HFFc6 (cell line): ENCODE data around the gene S1PR3. TPM values are rescaled to one million over a fixed set of nuclear protein-coding genes. Genes with fewer than 3 reads are reported as not detected.
"Not testable (repeated sequence)": the region's sequence is repeated elsewhere in the genome, so short reads cannot be mapped to it uniquely, and the experiment has no call there.

Experiments
- DNase-seq: peaks from one replicate; pipeline ENCODE4 v3.0.0-alpha.2; 2018
- H3K27ac Mint-ChIP-seq: 2 replicates; pipeline ENCODE4 v1.8.0; 2020; ENCODE audit warnings: mild to moderate bottlenecking, mixed read lengths
- H3K27me3 Mint-ChIP-seq: 2 replicates; pipeline ENCODE4 v1.8.0; 2021; ENCODE audit warnings: mild to moderate bottlenecking, moderate library complexity, mixed read lengths; ENCODE audit not compliant: insufficient read depth
- H3K36me3 Mint-ChIP-seq: 2 replicates; pipeline ENCODE4 v1.8.0; 2021; ENCODE audit warnings: low read depth, mixed read lengths
- H3K4me1 Mint-ChIP-seq: 2 replicates; pipeline ENCODE4 v1.8.0; 2020; ENCODE audit warnings: low read depth, mixed read lengths
- H3K4me3 Mint-ChIP-seq: 2 replicates; pipeline ENCODE4 v1.8.0; 2020; ENCODE audit warnings: mild to moderate bottlenecking, moderate library complexity, mixed read lengths
- H3K9me3 Mint-ChIP-seq: 2 replicates; pipeline ENCODE4 v1.8.0; 2020; ENCODE audit warnings: mild to moderate bottlenecking, mixed read lengths
- long read RNA-seq: library from polyadenylated mRNA; unstranded; transcript quantifications from one replicate; pipeline ENCODE4 v2.0.0, GENCODE V29; 2019
- total RNA-seq, 6 experiments: library from RNA; stranded (reverse); fragmentation: NEBNext Ultra II Directional; extraction: Animal tissue kit (Norgen Biotek cat#: 25700); gene quantifications; 2 replicates in 1 of 6; 3 replicates in 5 of 6; pipeline ENCODE4 v1.2.3, GENCODE V29; 2021
- TF ChIP-seq, protein P1 (sequence below): fragments of 200-600 bp; sonication (generic); IDR thresholded peaks from 2 replicates; pipeline ENCODE4 v1.5.0; 2021; ENCODE audit warnings: antibody characterized with exemption, mild to moderate bottlenecking

S1PR3 gene
- 10 to 100 TPM; 15.1 to 27.7 (median 23.9) TPM for total RNA-seq
- long read RNA-seq, full-length matches to known transcripts = 10 of 10 reads
- long read RNA-seq, partial matches to known transcripts = 0 of 10 reads
- long read RNA-seq, other reads (novel, unspliced or antisense) = 0 of 10 reads

DNA sequence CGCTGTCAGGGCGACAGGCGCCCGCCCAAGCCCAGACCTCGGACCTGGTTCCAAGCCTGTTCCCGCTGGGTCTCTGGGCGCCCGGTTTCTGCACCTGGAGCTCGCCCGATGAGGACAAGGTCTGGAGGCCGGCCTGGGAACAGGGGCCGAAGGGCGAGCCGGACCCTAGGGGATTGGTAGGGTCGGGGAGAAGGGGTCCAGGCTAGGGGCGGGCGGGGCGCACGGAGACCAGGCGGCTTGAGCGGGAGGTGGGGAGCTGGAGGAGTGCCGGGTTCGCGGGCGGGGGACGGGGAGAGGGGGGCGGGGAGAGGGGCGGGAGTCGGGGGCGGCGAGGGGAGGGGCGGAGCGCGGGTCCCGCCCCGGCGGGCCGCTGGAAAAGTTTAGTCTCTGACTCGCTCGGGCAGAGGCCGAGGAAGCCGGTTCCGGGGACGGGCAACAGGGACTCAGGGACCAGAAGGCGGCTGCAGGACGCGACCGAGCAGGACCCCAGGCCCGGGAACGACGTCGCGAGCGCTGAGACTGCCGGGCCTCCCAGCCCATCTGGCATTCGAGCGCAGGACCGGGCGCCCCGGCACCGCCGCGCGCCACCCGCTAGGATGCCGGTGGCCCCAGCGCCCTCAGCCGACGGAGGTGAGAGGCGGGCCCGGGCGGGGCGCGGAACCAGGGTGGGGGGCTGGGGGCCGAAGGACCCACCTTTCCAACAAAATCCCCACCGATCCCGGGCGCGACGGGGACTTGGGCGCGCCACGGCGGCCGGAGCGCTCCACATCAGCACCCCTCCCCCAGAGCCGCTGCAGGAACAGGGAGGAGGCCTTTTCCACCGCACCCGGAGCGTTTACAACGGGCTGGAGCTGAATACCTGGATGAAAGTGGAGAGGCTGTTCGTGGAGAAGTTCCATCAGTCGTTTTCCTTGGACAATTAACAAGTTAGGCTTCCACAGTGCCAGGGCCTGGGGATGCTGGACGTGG, at the start of gene S1PR3:
Gene S1PR3 (plus strand): TSS at position 403 of the 969 bp plus-strand sequence. CDS start 9,733 bp downstream, outside the sequence.
- no peak for DNase-seq
- no peaks in the 10 kb centered on the region for H3K9me3 Mint-ChIP-seq
- H3K27me3 Mint-ChIP-seq = no peaks in the 10 kb centered on the region; the same call in 1 of the 2 replicates
- no peaks in the 10 kb centered on the region for H3K36me3 Mint-ChIP-seq
- TF ChIP-seq, protein P1, sequence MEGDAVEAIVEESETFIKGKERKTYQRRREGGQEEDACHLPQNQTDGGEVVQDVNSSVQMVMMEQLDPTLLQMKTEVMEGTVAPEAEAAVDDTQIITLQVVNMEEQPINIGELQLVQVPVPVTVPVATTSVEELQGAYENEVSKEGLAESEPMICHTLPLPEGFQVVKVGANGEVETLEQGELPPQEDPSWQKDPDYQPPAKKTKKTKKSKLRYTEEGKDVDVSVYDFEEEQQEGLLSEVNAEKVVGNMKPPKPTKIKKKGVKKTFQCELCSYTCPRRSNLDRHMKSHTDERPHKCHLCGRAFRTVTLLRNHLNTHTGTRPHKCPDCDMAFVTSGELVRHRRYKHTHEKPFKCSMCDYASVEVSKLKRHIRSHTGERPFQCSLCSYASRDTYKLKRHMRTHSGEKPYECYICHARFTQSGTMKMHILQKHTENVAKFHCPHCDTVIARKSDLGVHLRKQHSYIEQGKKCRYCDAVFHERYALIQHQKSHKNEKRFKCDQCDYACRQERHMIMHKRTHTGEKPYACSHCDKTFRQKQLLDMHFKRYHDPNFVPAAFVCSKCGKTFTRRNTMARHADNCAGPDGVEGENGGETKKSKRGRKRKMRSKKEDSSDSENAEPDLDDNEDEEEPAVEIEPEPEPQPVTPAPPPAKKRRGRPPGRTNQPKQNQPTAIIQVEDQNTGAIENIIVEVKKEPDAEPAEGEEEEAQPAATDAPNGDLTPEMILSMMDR = peak; percentile 49
- peak within 1 kb of the TSS; percentile 98 for H3K4me3 Mint-ChIP-seq
- peak within 1 kb of the TSS; percentile 72; the same call in 1 of the 2 replicates for H3K27ac Mint-ChIP-seq
- H3K4me1 Mint-ChIP-seq = peaks cover 63% of the 10 kb centered on the region

DNA sequence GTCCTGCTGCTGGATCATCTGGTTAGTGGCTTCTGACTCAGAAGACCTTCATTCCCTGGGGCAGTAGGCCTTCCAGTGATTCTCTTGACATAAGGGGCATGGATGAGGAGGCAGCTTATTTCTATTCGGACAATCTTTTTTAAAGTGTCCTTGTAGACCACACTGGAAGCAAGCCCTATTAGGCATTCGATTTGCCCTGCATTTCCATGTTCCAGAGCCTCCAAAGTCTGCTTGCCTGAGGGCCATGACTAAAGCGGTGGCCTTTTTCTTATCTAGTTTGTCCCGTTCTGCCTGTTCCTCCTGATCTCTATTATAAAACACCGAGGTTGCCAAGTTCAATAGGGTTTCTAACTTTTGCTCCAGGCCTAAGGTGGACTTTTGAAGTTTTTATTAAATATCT, 49.7 kb upstream of the S1PR3 start:
- H3K4me3 Mint-ChIP-seq, H3K27ac Mint-ChIP-seq: not testable (repeated sequence)

DNA sequence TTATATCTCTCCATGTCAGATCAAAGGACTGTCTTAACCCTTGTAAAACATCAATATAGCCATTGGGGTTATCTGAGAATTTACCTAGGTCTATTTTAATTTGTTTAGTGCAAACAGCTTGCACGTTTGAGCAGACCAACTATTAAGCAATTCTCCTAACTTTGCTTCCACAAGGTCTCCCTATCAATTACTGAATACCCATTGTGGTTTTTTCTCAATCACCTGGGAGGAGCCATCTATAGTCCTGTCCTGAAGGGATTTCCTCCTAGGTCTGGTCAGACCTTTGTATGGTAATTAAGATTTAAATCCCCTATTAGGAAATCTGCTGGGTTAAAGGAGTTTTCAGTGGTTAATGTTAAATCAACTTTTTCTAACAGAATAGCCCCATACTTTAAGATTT, 48.9 kb upstream of the S1PR3 start:
- Mint-ChIP-seq H3K4me1 (peaks cover 4% of the 10 kb centered on the region), H3K4me3 (no peak overlapping the region), H3K27me3 (peaks cover 9% of the 10 kb centered on the region), H3K9me3 (no peaks in the 10 kb centered on the region), H3K36me3 (no peaks in the 10 kb centered on the region), H3K27ac (no peak overlapping the region)
- TF ChIP-seq, protein P1 = no peak
- DNase-seq = no peak

More for the DNA sequence above, 49.7 kb upstream of the S1PR3 start:
- DNase-seq, H3K36me3 Mint-ChIP-seq, H3K9me3 Mint-ChIP-seq, H3K4me1 Mint-ChIP-seq, H3K27me3 Mint-ChIP-seq: not testable (repeated sequence)

DNA sequence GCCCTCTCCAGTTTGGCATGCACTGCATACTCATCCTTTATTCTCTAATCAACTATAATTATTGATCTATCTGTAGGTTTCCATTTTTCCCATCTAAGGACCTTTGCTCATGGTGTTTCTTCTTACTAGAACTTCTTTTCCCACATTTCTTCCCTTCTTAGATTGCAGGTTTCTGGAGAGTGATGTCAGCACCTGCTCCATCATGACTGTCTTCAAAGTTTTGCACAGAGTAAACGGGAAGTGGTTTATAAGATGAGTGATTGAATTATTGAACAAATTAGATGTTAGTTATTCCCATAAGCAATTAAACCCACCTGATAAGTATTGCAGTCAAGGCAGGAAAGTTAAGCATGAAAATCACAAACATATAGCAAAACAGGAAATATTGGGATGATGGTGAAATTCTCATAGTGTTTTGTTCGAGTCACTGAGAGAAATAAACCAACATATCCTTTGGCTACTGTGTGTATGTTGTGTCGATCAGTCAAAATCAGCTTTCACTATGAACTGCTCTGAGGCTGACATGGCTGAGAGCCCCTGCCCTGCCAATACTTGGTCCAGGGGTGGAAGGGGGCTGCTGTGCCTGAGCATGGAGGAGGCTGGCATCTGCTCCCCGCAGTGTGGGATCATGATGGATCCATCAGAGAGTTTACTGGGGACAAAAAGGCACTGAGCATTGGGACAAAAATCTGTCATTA, 45.5 kb upstream of the S1PR3 start:
- H3K36me3 Mint-ChIP-seq = no peaks in the 10 kb centered on the region
- DNase-seq = no peak
- no peak overlapping the region for H3K27ac Mint-ChIP-seq
- H3K27me3 Mint-ChIP-seq = peaks cover 2% of the 10 kb centered on the region
- H3K4me1 Mint-ChIP-seq = peaks cover 34% of the 10 kb centered on the region
- TF ChIP-seq, protein P1 = no peak
- no peaks in the 10 kb centered on the region for H3K9me3 Mint-ChIP-seq
- H3K4me3 Mint-ChIP-seq = no peak overlapping the region

DNA sequence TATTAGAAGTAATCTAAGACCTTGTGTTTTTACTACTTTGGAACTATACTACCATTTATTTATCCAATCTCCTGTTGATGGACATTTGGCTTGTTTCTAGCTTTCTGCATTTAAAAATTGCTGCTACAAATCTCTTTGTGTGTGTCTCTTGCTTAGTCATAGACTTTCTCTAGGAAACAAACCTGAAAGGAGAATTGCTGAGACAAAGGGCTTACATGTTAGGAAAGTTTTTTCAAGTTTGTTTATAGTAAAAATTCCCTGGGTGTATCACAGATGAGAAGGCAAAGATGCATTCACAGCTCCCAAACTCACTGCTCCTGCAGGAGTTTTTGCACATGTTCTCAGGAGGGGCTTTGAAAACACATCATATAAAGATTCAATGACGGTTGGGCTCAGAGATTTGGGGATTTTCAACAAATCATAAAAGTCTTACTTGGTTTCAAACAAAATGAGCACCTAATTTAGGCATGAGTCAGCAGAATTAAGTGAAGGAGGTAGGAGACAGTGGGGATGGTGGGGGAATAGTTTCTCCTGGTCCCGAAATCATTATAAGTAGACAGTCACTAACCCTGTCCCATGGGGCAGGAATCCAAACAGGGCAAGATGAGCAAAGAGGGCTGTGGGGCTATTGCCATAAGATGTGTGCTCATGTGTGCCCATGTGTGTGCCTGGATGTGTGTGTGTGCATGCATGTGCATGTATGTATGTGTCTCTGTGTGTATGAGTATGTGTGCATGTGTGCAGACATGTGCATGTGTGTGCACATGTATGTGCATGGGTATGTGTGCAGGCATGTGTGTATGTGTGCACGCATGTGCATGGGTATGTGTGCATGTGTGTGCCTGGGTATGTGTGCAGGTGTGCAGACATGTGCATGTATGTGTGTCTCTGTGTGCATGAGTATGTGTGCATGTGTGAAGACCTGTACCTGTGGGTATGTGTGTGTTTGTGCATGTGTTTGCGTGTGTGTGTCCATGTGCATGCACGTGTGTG, 43.4 kb upstream of the S1PR3 start:
- Mint-ChIP-seq H3K36me3 (no peaks in the 10 kb centered on the region), H3K27me3 (peaks cover 2% of the 10 kb centered on the region), H3K9me3 (no peaks in the 10 kb centered on the region), H3K27ac (no peak overlapping the region), H3K4me3 (no peak overlapping the region), H3K4me1 (peaks cover 51% of the 10 kb centered on the region)
- DNase-seq = peak; percentile 49
- TF ChIP-seq, protein P1 = no peak
